Measurements from ENCODE around the gene KCNH5.

DNA sequence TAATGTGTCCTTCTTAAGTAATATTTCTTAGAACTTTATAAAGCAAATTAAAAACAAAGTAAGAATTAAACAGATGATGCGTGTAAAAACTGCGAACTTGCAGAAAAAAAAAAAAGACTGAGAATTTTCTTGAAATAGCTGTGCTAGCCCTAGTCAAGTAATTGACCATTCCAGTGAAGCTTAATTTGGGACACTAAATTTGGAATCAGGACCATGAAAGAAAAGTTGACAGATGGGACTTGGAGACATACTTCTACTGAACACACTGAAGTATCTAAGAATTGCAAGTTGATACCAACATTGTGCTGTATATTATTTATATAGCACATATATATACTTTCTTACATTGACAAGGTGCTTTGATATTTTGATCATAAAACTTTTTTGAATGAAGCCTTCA lies 386.6 kb downstream of the KCNH5 start:
- TF ChIP-seq, protein P1, sequence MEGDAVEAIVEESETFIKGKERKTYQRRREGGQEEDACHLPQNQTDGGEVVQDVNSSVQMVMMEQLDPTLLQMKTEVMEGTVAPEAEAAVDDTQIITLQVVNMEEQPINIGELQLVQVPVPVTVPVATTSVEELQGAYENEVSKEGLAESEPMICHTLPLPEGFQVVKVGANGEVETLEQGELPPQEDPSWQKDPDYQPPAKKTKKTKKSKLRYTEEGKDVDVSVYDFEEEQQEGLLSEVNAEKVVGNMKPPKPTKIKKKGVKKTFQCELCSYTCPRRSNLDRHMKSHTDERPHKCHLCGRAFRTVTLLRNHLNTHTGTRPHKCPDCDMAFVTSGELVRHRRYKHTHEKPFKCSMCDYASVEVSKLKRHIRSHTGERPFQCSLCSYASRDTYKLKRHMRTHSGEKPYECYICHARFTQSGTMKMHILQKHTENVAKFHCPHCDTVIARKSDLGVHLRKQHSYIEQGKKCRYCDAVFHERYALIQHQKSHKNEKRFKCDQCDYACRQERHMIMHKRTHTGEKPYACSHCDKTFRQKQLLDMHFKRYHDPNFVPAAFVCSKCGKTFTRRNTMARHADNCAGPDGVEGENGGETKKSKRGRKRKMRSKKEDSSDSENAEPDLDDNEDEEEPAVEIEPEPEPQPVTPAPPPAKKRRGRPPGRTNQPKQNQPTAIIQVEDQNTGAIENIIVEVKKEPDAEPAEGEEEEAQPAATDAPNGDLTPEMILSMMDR (IDR thresholded peaks at IDR 0.05; ENCODE audit: low read depth, low read length, missing input control) = no peak
- no peak for TF ChIP-seq REST (IDR thresholded peaks at IDR 0.05)
- no peak for TF ChIP-seq EGR1 (IDR thresholded peaks at IDR 0.05; ENCODE audit: low read depth in 2 of 2)
- no peak for TF ChIP-seq FOXA1 (IDR thresholded peaks at IDR 0.05)
- no peak for TF ChIP-seq TAF1 (conservative IDR thresholded peaks at IDR 0.05)
- TF ChIP-seq JUND (IDR thresholded peaks at IDR 0.05) = no peak
- TF ChIP-seq SP1 (IDR thresholded peaks at IDR 0.05) = no peak
- TF ChIP-seq YY1 (IDR thresholded peaks at IDR 0.05) = no peak
- TF ChIP-seq, protein P2, sequence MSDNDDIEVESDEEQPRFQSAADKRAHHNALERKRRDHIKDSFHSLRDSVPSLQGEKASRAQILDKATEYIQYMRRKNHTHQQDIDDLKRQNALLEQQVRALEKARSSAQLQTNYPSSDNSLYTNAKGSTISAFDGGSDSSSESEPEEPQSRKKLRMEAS (IDR thresholded peaks at IDR 0.05) = no peak
- TF ChIP-seq RAD21 (IDR thresholded peaks at IDR 0.05) = no peak

Data from liver (tissue), 3 donors.